Measurements from ENCODE around the gene ACBD4.
A peak's percentile ranks its signal among the peaks of the same experiment; 100 is the strongest.

The ACBD4 gene

DNA sequence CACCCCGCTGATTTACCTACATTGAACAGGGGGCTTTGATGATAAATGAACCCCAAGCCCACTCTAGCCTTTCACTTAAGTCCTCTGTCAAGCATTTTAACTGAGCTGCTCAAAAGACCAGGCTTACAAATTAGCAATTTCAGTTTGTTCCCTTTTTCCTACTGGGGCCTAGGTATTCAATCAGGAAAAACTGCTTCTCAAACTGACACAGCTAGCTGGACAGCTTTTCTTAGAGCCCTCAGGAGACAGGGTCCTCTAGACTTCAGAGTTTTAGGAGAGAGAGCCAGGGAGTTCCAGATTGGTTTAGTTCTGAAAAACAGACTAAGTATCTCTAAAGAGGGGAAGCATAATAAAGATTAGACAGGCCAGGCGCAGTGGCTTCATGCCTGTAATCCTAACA, 20.0 kb downstream of the ACBD4 start:
- DNase-seq (ENCODE audit: low read depth): no peak

- no peak for DNase-seq (ENCODE audit: low read depth)
Measured at GRCh38 chr17:45156242-45156641, 20.8 kb downstream of the ACBD4 start.

GRCh38 chr17:45160447-45161287, 25.2 kb downstream of the ACBD4 start:
- DNase-seq (ENCODE audit: low read depth): peak; percentile 71

GRCh38 chr17:45161288-45162024, 26.0 kb downstream of the ACBD4 start, which contains the start of gene HEXIM2:
Gene HEXIM2, plus strand, starts transcription at chr17:45161875. Its CDS starts 919 bp downstream, at chr17:45162794.
- DNase-seq (ENCODE audit: low read depth): peak; percentile 100

- no peak for DNase-seq (ENCODE audit: low read depth)
Measured at GRCh38 chr17:45162025-45162687, 26.7 kb downstream of the ACBD4 start.

DNA sequence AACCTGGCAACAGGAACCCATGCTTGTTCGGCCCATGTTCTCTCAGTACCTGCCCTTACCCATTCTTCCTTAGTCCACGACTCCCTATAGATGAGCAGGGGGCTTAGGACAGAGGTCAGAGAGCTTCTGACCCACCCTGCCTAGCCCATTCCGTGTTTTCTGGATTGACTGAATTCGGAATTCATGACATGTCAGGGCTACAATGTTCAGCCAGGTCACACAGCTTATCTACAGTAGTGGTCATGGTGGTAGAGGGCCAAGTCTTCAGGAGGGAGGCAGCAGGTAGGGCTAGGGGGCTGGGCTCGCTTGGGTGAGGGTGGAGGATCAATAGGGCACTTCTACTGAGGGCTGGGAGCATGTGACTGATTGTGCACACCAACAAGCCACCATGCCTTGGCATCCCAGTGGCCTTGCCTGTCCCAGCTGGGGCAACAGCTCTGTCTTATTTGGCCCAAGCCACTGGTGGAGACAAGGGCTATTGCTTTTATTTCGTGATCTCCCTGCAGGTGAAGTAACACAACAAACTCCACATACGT, 29.3 kb downstream of the ACBD4 start:
- DNase-seq (ENCODE audit: low read depth): no peak

DNA sequence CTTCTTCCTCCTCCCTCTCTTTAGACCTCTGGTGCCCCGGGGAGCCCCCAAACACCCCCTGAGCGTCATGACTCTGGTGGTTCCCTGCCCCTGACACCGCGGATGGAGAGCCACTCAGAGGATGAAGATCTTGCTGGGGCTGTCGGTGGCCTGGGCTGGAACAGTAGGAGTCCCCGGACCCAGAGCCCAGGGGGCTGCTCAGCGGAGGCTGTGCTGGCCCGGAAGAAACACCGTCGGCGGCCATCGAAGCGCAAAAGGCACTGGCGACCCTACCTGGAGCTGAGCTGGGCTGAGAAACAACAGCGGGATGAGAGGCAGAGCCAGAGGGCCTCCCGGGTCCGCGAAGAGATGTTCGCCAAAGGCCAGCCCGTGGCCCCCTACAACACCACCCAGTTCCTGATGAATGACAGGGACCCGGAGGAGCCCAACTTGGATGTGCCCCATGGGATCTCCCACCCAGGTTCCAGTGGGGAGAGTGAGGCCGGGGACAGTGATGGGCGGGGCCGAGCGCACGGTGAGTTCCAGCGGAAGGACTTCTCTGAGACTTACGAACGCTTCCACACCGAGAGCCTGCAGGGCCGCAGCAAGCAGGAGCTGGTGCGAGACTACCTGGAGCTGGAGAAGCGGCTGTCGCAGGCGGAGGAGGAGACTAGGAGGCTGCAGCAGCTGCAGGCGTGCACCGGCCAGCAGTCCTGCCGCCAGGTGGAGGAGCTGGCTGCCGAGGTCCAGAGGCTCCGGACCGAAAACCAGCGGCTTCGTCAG, 33.7 kb downstream of the ACBD4 start:
- DNase-seq (ENCODE audit: low read depth): no peak

- no peak for DNase-seq (ENCODE audit: low read depth)
Measured at GRCh38 chr17:45170280-45170930, 34.9 kb downstream of the ACBD4 start.

- DNase-seq (ENCODE audit: low read depth): peak; percentile 76
Measured at GRCh38 chr17:45170931-45171337, 35.4 kb downstream of the ACBD4 start.

DNA sequence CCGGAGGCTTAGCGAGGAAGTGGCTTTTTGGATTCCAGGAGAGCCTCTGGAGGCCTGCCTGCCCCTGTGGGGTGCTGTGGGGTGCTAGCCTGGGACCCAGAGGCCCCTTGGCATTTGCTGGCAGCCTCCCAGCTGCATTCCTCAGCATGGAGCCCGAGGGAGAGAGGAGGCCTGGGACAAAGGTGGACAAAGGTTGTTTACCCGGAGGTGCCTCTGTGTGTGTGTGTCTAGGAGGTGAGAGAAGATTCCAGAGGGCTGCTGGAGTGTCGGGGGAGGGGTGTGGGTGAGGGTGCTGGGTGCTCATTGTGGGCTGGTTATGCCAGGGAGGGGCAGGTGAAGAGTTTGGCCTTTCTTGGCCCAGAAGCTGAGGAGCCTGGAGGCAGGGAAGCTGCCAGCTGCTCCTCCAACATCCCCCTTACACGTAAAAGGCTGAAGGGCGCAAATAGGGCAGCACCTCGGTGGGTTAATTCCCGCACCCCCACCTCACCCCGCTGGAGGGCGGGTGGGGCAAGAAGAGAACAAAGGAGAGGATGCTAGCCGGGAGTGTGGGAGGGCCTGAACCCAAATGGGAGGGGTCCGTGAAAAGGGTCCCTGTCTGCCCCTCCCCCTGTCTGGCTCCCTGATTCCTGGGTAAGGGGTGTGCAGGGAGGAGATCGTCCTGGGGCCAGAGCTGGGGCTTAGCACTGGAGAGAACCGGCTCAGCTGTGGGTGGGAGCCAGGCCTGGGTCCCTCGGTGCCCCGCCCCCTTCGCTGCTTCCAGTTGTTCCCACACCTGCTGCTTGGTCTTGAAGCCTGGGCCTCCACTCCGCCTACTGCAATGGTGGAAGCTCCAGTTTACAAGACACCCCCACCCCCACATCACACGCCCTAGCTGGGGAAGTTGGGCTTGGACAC, 36.1 kb downstream of the ACBD4 start:
- no peak for DNase-seq (ENCODE audit: low read depth)

DNA sequence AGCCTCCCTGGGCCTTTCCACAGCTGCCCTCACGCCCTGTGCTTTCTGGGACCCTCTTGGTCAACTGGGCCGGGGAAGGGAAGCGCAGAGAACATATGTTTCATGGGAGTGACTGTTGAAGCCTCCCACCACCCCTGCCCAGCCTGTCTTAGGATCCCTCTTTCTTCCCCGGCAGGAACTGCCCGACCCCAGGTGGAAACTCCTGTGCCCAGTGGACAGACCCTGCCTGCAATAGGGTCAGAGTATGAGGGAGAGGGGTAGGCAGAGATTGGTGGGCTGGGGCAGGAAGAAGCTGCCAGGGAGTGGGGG, 36.7 kb downstream of the ACBD4 start:
- DNase-seq (ENCODE audit: low read depth): no peak

- DNase-seq (ENCODE audit: low read depth): no peak
Measured at GRCh38 chr17:45172541-45173286, 37.2 kb downstream of the ACBD4 start.

GRCh38 chr17:45175759-45176115, 40.2 kb downstream of the ACBD4 start:
- no peak for DNase-seq (ENCODE audit: low read depth)

DNA sequence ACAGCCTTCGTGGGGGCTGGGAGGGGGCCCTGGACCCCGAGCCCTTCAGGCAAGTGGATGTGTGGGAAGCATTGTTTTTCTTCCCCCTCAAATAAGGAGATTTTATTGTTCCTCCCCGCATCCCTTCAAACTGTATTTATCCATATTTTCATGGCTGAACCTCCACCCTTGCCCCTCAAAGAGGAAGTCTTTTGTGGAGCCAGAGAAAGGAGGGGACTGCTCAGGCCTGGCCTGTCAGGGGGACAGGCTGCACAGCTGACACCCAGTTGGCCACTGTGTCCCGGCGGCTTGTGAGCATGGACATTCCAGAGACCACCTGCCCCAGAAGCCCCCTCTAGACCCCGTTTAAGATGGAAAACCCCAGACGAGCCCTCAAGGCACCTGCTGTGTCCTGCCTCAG, 42.1 kb downstream of the ACBD4 start:
- no peak for DNase-seq (ENCODE audit: low read depth)

DNA sequence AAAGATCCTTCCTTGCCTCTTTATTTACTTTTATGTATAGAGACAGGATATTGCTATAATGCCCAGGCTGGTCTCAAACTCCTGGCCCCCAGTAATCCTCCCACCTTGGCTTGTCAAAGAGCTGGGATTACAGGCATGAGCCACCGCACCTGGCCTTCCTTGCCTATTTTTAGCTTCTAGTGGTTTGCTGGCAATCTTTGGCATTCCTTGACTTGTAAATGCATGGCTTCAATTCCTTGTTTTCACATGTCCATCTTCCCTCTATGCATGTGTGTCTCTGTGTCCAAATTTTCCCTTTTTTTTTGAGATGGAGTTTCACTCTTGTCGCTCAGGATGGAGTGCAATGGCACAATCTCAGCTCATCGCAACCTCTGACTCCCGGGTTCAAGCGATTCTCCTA, 48.7 kb downstream of the ACBD4 start:
- DNase-seq (ENCODE audit: low read depth): no peak

- no peak for DNase-seq (ENCODE audit: low read depth)
Measured at GRCh38 chr17:45186801-45187354, 51.4 kb downstream of the ACBD4 start.

DNA sequence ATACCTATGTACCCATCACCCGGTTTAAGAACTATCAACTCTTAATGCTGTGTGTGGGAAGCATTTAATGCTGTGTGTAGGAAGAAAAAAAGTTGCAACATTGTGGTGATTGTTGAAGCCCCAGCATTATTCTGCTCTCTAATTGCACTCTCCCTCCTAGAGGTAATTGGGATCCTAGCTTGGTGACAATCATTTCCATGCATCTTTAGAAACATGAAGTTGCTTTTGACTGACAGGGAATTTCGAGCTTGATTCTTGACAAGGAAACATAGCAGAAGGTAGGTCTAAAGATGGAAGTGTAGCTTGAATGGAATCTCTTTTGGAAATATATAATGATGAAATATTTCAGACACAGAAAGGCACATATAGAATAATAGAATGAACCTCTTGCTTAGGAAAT, 53.5 kb downstream of the ACBD4 start:
- DNase-seq (ENCODE audit: low read depth): no peak

DNA sequence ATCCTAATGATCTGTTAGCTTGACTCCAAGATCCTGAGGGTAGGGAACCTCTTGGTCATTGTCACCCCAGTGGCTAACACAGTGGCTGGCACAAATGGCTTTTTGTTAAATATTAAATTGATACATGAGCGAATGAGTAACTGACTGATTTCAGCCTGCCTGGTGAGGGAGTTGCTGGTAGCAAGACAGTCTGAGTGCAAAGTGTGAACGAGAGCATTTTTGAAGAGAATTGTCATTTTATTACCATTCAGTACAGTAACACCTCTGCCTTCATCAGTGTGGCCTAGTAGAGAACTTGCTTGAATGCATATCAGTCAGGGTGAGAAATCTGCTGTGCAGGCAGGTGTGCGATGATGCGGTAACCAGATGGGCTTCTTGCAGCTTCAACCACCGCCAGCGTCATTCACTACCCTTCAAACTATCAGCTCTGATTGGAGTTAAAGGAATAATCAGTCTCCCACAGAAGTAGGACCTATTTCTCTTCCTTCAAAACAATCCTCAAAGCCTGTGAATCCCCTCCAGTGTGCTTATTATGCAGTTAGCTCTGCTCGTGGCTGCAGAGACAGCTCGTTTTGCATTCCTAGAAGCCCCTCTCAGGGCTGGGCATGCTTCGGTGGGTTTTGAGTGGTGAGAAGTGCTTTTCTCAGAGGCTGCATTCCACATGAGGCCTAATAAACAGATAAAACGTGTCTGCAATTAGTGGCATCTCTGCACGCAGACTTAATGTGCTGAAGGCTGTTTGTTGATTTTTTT, 55.2 kb downstream of the ACBD4 start:
- no peak for DNase-seq (ENCODE audit: low read depth)
